OCI-LY1 (cell line): ENCODE data around the gene PEX10.

Experiments
- EZH2 ChIP-seq: fragments of 200-600 bp; sonication (generic), shearing (Covaris generic); IDR thresholded peaks from 2 replicates; pipeline ENCODE4 v1.8.0; 2017; ENCODE audit warnings: borderline replicate concordance, mixed run types, mild to moderate bottlenecking, antibody characterized with exemption, low read length, moderate library complexity, mixed read lengths
- TF ChIP-seq, protein P1 (sequence below): fragments of 200-600 bp; sonication (generic), shearing (Covaris generic); IDR thresholded peaks from 2 replicates; pipeline ENCODE4 v1.5.1; 2017; ENCODE audit warnings: mild to moderate bottlenecking, antibody characterized with exemption, low read length, moderate library complexity, mixed read lengths

DNA sequence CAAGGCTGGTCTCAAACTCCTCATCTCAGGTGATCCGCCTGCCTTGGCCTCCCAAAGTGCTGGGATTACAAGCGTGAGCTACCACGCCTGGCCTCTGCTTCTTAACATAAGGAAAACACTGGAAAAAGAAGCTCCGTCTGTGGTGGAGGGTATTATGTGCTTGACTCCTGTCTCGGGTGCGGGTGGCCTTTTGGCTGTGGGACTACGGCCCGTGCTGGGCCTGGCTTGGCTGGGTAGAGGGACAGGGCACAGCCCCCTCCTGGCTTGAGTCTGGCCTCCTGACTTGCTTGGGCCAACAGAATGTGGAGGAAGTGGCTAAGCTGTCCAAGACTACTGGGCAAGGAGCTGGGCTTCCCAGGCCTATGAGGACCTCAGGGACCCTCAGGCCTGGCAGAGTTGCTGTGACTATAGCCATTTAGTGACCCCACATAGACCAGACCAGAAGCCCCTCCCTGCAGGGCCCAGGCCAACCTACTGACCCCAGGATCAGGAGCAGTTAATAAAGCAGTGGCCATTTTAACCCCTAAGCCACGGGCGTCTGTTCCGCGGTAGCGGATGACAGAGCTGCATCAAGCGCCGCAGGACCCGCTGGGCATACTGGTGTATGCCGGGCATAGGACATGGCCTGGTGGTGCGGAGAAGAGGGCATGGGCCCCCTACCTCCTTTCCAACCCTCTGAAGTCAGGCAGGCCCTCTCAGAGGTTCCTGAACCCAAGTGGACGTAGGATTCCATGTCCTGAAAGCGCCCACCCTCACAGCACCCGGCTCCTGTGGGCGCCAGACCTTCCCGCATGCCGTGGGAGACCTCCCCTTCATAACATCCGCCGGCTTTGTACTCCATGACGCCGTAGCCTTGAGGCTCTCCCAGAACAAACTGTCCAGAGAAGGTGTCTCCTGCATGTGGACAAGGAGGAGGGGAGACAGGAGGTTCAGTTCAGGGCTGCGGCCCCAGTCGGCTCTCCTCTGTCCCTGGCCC is 25.4 kb downstream of the PEX10 start:
- TF ChIP-seq, protein P1, sequence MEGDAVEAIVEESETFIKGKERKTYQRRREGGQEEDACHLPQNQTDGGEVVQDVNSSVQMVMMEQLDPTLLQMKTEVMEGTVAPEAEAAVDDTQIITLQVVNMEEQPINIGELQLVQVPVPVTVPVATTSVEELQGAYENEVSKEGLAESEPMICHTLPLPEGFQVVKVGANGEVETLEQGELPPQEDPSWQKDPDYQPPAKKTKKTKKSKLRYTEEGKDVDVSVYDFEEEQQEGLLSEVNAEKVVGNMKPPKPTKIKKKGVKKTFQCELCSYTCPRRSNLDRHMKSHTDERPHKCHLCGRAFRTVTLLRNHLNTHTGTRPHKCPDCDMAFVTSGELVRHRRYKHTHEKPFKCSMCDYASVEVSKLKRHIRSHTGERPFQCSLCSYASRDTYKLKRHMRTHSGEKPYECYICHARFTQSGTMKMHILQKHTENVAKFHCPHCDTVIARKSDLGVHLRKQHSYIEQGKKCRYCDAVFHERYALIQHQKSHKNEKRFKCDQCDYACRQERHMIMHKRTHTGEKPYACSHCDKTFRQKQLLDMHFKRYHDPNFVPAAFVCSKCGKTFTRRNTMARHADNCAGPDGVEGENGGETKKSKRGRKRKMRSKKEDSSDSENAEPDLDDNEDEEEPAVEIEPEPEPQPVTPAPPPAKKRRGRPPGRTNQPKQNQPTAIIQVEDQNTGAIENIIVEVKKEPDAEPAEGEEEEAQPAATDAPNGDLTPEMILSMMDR = no peak
- no peak for TF ChIP-seq EZH2
